T1000 (cell line): ENCODE data around the gene TAGLN.
"Not testable (repeated sequence)": the region's sequence is repeated elsewhere in the genome, so short reads cannot be mapped to it uniquely, and the experiment has no call there.

Experiments used
- DNase-seq: peaks from one replicate; lab custom pipeline; 2025; ENCODE audit warnings: mixed read lengths; lab: John Stamatoyannopoulos, UW

Gene TAGLN

GRCh38 chr11:117195761-117196160 lies 3.4 kb upstream of the TAGLN start:
- DNase-seq, result no peak

GRCh38 chr11:117197006-117197405 lies 2.2 kb upstream of the TAGLN start:
- DNase-seq, result no peak

- no peak for DNase-seq
Observed at GRCh38 chr11:117197516-117198456, 1.4 kb upstream of the TAGLN start.

- DNase-seq, result no peak
Observed at GRCh38 chr11:117198613-117199012, 557 bp upstream of the TAGLN start.

GRCh38 chr11:117199916-117200812 lies 994 bp downstream of the TAGLN start:
- no peak for DNase-seq

- DNase-seq, result no peak
Observed at GRCh38 chr11:117200813-117201657, 1.9 kb downstream of the TAGLN start.

- no peak for DNase-seq
Observed at GRCh38 chr11:117201658-117202305, 2.6 kb downstream of the TAGLN start.

- no peak for DNase-seq
Observed at GRCh38 chr11:117202386-117203068, 3.4 kb downstream of the TAGLN start.

GRCh38 chr11:117203069-117203407 lies 3.9 kb downstream of the TAGLN start:
- no peak for DNase-seq

GRCh38 chr11:117204283-117205080 lies 5.3 kb downstream of the TAGLN start:
- DNase-seq, result no peak

- DNase-seq, result no peak
Observed at GRCh38 chr11:117205211-117205818, 6.1 kb downstream of the TAGLN start.

GRCh38 chr11:117206111-117206510 lies 6.9 kb downstream of the TAGLN start:
- DNase-seq, result not testable (repeated sequence)

- DNase-seq, result not testable (repeated sequence)
Observed at GRCh38 chr11:117206859-117207258, 7.7 kb downstream of the TAGLN start.

- DNase-seq, result not testable (repeated sequence)
Observed at GRCh38 chr11:117207481-117207880, 8.3 kb downstream of the TAGLN start.

GRCh38 chr11:117208710-117209109 lies 9.5 kb downstream of the TAGLN start:
- not testable (repeated sequence) for DNase-seq

GRCh38 chr11:117209351-117210125 lies 10.4 kb downstream of the TAGLN start:
- not testable (repeated sequence) for DNase-seq

GRCh38 chr11:117210620-117211019 lies 11.4 kb downstream of the TAGLN start:
- no peak for DNase-seq

- no peak for DNase-seq
Observed at GRCh38 chr11:117212697-117213355, 13.7 kb downstream of the TAGLN start.
